ENCODE data around the gene SLC25A33. TPM values are rescaled to one million over a fixed set of nuclear protein-coding genes. Genes with fewer than 3 reads are reported as not detected.
"Not testable (repeated sequence)": the region's sequence is repeated elsewhere in the genome, so short reads cannot be mapped to it uniquely, and the experiment has no call there.

Gene SLC25A33
- total and polyA plus RNA-seq, 7 donors, result 1.7 to 26.8 (median 7.7) TPM

DNA sequence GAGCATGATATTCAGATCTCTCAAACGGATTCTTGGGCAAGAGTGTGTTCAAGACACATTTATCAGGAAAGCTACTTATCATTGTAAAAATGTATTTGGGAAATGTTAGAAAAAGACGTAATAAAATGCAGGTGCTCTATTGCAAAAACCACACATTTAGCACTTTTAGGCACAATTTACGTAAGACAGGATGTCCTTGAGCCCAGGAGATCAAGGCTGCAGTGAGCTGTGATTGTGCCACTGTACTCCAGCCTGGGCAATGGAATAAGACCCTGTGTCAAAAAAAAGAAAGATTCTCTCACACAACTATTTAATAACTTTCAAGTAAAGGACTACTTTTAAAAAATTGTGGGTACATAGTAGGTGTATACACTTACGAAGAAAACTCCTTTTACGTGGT lies 18.4 kb downstream of the SLC25A33 start:
- DNase-seq (no peak), ATAC-seq (no peak)
- TF ChIP-seq, protein P1, sequence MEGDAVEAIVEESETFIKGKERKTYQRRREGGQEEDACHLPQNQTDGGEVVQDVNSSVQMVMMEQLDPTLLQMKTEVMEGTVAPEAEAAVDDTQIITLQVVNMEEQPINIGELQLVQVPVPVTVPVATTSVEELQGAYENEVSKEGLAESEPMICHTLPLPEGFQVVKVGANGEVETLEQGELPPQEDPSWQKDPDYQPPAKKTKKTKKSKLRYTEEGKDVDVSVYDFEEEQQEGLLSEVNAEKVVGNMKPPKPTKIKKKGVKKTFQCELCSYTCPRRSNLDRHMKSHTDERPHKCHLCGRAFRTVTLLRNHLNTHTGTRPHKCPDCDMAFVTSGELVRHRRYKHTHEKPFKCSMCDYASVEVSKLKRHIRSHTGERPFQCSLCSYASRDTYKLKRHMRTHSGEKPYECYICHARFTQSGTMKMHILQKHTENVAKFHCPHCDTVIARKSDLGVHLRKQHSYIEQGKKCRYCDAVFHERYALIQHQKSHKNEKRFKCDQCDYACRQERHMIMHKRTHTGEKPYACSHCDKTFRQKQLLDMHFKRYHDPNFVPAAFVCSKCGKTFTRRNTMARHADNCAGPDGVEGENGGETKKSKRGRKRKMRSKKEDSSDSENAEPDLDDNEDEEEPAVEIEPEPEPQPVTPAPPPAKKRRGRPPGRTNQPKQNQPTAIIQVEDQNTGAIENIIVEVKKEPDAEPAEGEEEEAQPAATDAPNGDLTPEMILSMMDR (IDR thresholded peaks at IDR 0.05), result no peak
- H3K9me3 ChIP-seq, result no peaks in the 10 kb centered on the region
- H3K27ac ChIP-seq, result peak overlapping the region; percentile 42
- peaks cover 54% of the 10 kb centered on the region for H3K4me1 ChIP-seq
- intact Hi-C loops (cut with DNase I), result loop anchor here in 1 of 2 donors (5.0 kb wide), 1 partner anchor 60 kb away; no protein-coding TSS in a partner anchor
- H3K36me3 ChIP-seq (ENCODE audit: insufficient read depth in 1 of 2, low read depth in 1 of 2), result peaks cover 0 to 36% of the 10 kb centered on the region in 2 donors
- H3K27me3 ChIP-seq (ENCODE audit: insufficient read depth in 3 of 3, low read length in 2 of 3), result no peaks in the 10 kb centered on the region
- WGBS, 3 donors, result 89 to 93% (median 91%) methylated on average over 5 of the region's 5 CpGs
- H3K4me3 ChIP-seq, result no peak overlapping the region

GRCh38 chr1:9558271-9558945 lies 19.1 kb downstream of the SLC25A33 start:
- Histone ChIP-seq H3K36me3 (ENCODE audit: insufficient read depth in 1 of 2, low read depth in 1 of 2) (peaks cover 0 to 36% of the 10 kb centered on the region in 2 donors), H3K4me3 (no peak overlapping the region), H3K27me3 (ENCODE audit: insufficient read depth in 3 of 3, low read length in 2 of 3) (no peaks in the 10 kb centered on the region), H3K27ac (peak overlapping the region; percentile 42), H3K4me1 (peaks cover 54% of the 10 kb centered on the region), H3K9me3 (no peaks in the 10 kb centered on the region)
- TF ChIP-seq, protein P1 (IDR thresholded peaks at IDR 0.05), result no peak
- no peak for ATAC-seq
- 53 to 71% (median 69%) methylated on average over 6 of the region's 6 CpGs for WGBS, 3 donors
- DNase-seq, result no peak
- intact Hi-C loops (cut with DNase I), result loop anchor here in 1 of 2 donors (5.0 kb wide), 1 partner anchor 61 kb away; no protein-coding TSS in a partner anchor

DNA sequence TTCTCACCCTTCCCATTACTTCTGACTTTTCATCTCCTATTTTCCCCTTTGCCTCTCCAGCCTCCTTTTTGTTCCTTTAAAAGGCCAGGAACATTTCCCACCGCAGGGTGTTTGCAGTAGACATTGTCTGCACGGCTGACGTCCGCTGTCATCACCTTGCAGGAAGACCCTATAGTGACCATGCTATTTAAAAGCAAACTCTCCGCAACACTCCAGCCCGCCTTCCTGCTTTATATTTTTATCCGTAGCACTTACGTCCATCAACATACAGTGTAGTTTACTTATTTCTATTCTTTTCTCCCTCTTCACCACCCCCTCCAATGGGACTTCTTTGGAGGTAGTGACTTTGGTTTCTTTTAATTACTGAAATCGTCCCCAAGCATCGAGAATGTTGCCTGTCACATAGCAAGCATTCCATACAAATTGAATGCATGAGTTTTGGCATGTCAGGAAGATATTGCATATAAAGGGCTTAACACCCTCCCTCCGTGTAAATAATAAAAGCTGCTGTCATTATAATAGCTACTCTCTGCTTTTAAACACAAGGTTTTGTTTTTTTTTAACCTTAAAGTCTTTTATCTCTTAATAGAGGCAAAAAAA lies 19.8 kb downstream of the SLC25A33 start:
- Histone ChIP-seq H3K27me3 (ENCODE audit: insufficient read depth in 3 of 3, low read length in 2 of 3) (no peaks in the 10 kb centered on the region), H3K4me1 (peaks cover 54% of the 10 kb centered on the region), H3K27ac (no peak overlapping the region), H3K9me3 (no peaks in the 10 kb centered on the region), H3K4me3 (no peak overlapping the region), H3K36me3 (ENCODE audit: insufficient read depth in 1 of 2, low read depth in 1 of 2) (peaks cover 0 to 31% of the 10 kb centered on the region in 2 donors)
- no peak for ATAC-seq
- TF ChIP-seq, protein P1 (IDR thresholded peaks at IDR 0.05), result no peak
- intact Hi-C loops (cut with DNase I), result loop anchor here in 1 of 2 donors (5.0 kb wide), 1 partner anchor 62 kb away; no protein-coding TSS in a partner anchor
- WGBS, 3 donors, result 71 to 72% (median 72%) methylated on average over 11 of the region's 11 CpGs
- DNase-seq, result no peak

- TF ChIP-seq, protein P1 (IDR thresholded peaks at IDR 0.05), result no peak
- Histone ChIP-seq H3K36me3 (ENCODE audit: insufficient read depth in 1 of 2, low read depth in 1 of 2) (peaks cover 0 to 24% of the 10 kb centered on the region in 2 donors), H3K4me1 (peaks cover 51% of the 10 kb centered on the region), H3K9me3 (no peaks in the 10 kb centered on the region), H3K27me3 (ENCODE audit: insufficient read depth in 3 of 3, low read length in 2 of 3) (no peaks in the 10 kb centered on the region), H3K4me3 (no peak overlapping the region), H3K27ac (no peak overlapping the region)
- intact Hi-C loops (cut with DNase I), result loop anchor here in 1 of 2 donors (5.0 kb wide), 1 partner anchor 62 kb away; no protein-coding TSS in a partner anchor
- ATAC-seq, result no peak
- WGBS, 3 donors, result 82 to 88% (median 83%) methylated on average over 5 of the region's 5 CpGs
- DNase-seq, result no peak
These were observed 20.4 kb downstream of the SLC25A33 start for GRCh38 chr1:9559673-9560072.

GRCh38 chr1:9560090-9560489 lies 20.8 kb downstream of the SLC25A33 start:
- ATAC-seq; H3K27ac ChIP-seq; H3K9me3 ChIP-seq; H3K27me3 ChIP-seq (ENCODE audit: insufficient read depth in 3 of 3, low read length in 2 of 3); DNase-seq; intact Hi-C loops (cut with DNase I); H3K4me3 ChIP-seq: not testable (repeated sequence)
- H3K4me1 ChIP-seq, result peaks cover 47% of the 10 kb centered on the region
- H3K36me3 ChIP-seq (ENCODE audit: insufficient read depth in 1 of 2, low read depth in 1 of 2), result peaks cover 0 to 22% of the 10 kb centered on the region in 2 donors
- 67 to 88% (median 71%) methylated on average over 17 of the region's 17 CpGs for WGBS, 3 donors
